GM08714 (cell line): ENCODE data around the gene XRCC5.

Source experiments
- H3K4me3 ChIP-seq: fragments of 200-500 bp; sonication (Bioruptor generic); 2 replicates; pipeline ENCODE4 v1.5.1; 2014; ENCODE audit warnings: mild to moderate bottlenecking, low read length, inconsistent platforms
- ZNF274 ChIP-seq: IDR thresholded peaks from 2 replicates; pipeline ENCODE4 v1.6.1; 2012; ENCODE audit warnings: mild to moderate bottlenecking, low read depth, low read length

Gene XRCC5

DNA sequence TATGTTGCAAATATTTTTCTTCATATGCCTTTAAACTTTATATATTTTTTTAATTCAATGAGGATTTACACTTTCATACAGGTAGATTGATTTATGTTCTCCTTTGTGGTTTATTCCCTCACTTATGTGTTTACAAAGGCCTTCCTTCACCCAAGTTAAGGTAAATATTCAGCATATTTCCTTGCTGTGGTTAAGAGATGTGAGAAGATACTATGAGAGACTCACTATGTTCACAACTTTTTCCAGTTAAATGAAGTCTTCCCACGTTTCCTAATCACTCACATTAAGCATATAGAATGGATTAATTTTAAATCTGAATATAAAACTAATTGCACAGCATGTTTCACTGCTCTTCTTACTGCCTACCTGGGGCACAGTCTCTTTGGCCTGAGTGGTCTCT lies 28.1 kb upstream of the XRCC5 start:
- no peak for TF ChIP-seq ZNF274
- H3K4me3 ChIP-seq = peak overlapping the region; percentile 99

DNA sequence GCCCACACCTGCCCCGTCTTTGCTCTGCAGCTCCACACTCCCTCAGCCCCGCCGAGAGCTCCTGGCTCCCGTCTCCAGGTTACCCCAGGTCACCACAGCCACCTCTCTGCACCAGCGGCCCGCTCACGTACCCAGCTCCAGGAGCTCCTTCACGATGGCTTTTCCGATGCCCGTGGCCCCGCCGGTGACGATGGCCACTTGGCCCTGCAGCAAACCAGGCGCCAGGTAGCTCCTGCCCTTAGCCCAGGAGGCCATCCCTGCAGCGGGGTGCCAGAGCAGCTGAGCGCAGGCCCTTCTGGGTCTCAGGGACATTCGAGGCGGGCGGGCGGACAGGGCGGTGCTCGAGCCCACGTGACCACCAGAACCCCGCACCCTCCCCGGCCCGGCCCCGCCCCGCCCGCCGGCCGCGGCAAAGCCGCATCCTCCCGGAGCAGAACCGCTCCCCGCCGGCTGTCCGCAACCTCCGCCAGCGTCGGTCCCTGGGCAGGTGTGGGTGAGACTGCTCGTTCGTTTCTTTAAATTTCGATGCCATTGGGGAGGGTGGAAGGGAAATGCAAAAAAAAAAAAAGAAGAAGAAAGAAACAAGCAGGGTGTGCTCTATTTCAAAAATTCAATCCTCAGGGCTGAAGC lies 27.5 kb upstream of the XRCC5 start, which contains the start of the genes PECR and TMEM169:
TSS of gene PECR (minus strand) at position 323 of the 630 bp plus-strand sequence. CDS start at position 255, 68 bp downstream.
TSS of gene TMEM169 (plus strand) at position 433 of the 630 bp plus-strand sequence. CDS start 14,045 bp downstream, outside the sequence.
- H3K4me3 ChIP-seq = peak within 1 kb of the TSS; percentile 99
- no peak for TF ChIP-seq ZNF274

- H3K4me3 ChIP-seq = peak overlapping the region; percentile 99
- no peak for TF ChIP-seq ZNF274
These were observed 26.9 kb upstream of the XRCC5 start for GRCh38 chr2:216082117-216082711.

- no peak for TF ChIP-seq ZNF274
- H3K4me3 ChIP-seq = no peak overlapping the region; the same call in 1 of the 2 replicates
These were observed 26.3 kb upstream of the XRCC5 start for GRCh38 chr2:216082805-216083204.

DNA sequence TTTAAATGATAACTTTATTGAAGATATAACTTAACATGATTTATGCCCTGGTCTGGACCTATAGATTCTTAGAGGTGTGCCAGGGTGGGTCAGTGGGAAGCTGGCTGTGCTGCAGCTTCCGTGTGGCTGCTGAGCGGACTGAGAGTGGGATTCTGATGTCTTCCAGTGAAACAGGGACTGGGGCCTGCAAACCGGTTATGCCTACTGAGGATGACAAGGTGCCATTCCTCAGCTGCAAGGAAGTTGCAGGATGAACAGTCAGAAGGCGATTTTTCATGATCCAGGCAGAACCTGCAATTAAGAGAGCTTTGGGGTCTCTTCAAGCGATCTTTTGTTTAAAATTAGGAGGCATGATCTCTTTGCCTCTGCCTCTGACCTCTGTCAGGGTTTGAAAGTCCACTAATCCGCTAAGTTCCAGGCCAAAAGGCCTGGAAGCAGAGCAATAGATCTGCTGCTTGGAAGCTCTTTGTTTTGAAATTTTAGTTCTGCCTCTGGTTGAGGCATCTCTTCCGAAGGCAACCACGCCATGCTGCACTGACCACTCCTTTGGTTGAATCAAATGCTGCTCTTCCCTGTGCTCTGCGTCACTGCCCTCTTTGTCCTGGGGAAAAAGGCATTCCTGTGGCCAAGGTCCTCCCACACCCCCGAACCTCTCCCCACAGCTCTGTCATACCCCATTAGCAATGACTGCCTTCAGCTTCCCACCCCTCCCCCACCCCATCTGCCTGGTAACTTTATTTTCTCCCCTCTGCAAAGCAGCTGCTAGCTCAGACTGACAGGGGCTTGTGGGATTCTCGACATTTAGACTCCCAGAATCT lies 25.5 kb upstream of the XRCC5 start:
- no peak for TF ChIP-seq ZNF274
- H3K4me3 ChIP-seq = no peak overlapping the region

DNA sequence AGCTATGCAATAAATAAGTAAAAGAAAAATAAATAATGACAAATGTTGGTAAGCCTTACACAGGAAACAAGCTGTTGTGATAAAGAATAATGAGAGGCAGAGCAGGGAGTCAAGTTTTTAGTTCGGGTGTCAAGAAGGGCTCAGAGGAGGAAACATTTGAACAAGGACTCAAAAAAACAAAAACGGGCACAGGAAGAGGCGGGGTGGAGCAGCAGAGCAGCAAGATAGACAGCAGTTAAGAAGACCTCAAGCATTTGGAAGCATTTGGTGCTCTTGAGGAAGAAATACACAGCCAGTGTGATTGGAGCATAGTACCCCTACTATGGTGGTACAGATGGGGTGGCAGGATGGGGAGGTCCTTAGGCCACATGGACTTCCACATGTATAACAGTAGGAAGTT lies 24.6 kb upstream of the XRCC5 start:
- no peak overlapping the region for H3K4me3 ChIP-seq

GRCh38 chr2:216086207-216086893 lies 22.8 kb upstream of the XRCC5 start:
- H3K4me3 ChIP-seq = no peak overlapping the region
- TF ChIP-seq ZNF274 = no peak

More for the DNA sequence above, 24.6 kb upstream of the XRCC5 start:
- TF ChIP-seq ZNF274 = no peak

- TF ChIP-seq ZNF274 = no peak
- no peak overlapping the region; the same call in 1 of the 2 replicates for H3K4me3 ChIP-seq
These were observed 18.8 kb upstream of the XRCC5 start for GRCh38 chr2:216090369-216090786.

- H3K4me3 ChIP-seq = no peak overlapping the region
- no peak for TF ChIP-seq ZNF274
These were observed 16.5 kb upstream of the XRCC5 start for GRCh38 chr2:216092646-216093045.

- TF ChIP-seq ZNF274 = no peak
- no peak overlapping the region for H3K4me3 ChIP-seq
These were observed 14.4 kb upstream of the XRCC5 start for GRCh38 chr2:216094701-216095100.

DNA sequence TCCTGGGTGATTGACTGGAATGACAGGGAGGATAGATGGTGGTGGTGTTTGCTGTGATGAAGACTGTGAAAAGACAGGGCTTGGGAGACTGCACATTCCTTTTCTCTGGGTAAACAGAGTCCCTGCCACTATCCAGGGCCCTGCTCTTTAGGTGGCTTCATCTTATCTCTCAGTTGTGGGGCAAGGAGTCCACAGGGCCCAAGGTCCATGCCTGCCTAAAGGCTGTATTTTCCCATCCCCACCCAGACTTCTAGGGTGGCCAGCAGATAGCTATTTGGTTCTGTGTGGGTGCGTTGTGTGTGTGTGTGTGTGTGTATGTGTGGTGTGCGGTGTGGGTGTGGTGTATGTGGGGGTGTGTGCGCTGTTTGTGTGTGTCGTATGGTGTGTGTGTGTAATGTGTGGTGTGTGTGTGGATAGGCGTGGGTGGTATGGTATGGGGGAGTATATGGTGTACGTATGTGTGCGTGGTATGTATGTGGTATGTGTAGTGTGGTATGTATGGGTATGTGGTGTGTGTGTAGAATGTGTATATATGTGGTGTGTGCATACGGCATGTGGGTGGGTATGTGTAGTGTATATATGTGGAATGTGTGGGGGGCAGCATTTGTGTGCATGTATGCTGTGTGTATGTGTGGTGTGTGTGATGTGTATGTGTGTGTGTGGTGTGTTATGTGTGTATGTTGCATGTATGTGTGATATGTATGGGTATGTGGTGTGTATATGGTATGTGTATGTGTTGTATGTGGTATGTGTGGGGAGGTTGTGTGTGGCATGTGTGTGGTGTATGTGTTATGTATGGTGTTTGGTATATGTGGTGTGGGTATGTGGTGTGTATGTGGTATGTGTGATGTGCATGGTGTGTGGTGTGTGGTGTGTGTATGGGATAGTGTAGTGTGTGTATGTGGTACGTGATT lies 10.5 kb upstream of the XRCC5 start:
- no peak for TF ChIP-seq ZNF274
- no peak overlapping the region for H3K4me3 ChIP-seq

GRCh38 chr2:216101109-216101508 lies 8.0 kb upstream of the XRCC5 start:
- no peak for TF ChIP-seq ZNF274
- H3K4me3 ChIP-seq = no peak overlapping the region

GRCh38 chr2:216103213-216103612 lies 5.9 kb upstream of the XRCC5 start:
- H3K4me3 ChIP-seq = no peak overlapping the region
- no peak for TF ChIP-seq ZNF274
